Esophagus mucosa (tissue), 1 donor: ENCODE data around the gene PAOX. TPM values are rescaled to one million over a fixed set of nuclear protein-coding genes. Genes with fewer than 3 reads are reported as not detected.

Source experiments
- ATAC-seq: fragments of 200-7000 bp; cut with Tn5 transposase; one replicate; pipeline ENCODE4 v1.9.1; 2020
- total RNA-seq: library from RNA; stranded (reverse); gene quantifications from one replicate; pipeline ENCODE4 v1.2.4, GENCODE V29; 2023
- donor health status: DM: yes; HTN: yes; CAD: no.

Gene PAOX
- total RNA-seq, 1 donor from 2014 or later = 11.3 TPM

- ATAC-seq = no peak
Measured at GRCh38 chr10:133440633-133441285, 61.7 kb downstream of the PAOX start.

Other genes starting within 250 kb of the PAOX start
- 3.8 TPM for gene KNDC1, start 219.0 kb upstream of the PAOX start, total RNA-seq
- gene UTF1, start 149.0 kb upstream of the PAOX start, total RNA-seq = not detected
- 0.12 TPM for gene VENTX, start 141.4 kb upstream of the PAOX start, total RNA-seq
- 2.5 TPM for gene ADAM8, start 102.4 kb upstream of the PAOX start, total RNA-seq
- gene TUBGCP2, start 70.4 kb upstream of the PAOX start, total RNA-seq = 35.8 TPM
- gene ZNF511, start 70.3 kb upstream of the PAOX start, total RNA-seq = 34.9 TPM
- not detected for gene CALY, start 42.4 kb upstream of the PAOX start, total RNA-seq
- gene PRAP1, start 31.9 kb upstream of the PAOX start, total RNA-seq = not detected
- 10.2 TPM for gene FUOM, start 21.2 kb upstream of the PAOX start, total RNA-seq
- gene ECHS1, start 5.9 kb upstream of the PAOX start, total RNA-seq = 79.5 TPM
- 35.2 TPM for gene MTG1, start 14.9 kb downstream of the PAOX start, total RNA-seq
- gene SPRN, start 45.4 kb downstream of the PAOX start, total RNA-seq = 0.12 TPM
- 0.56 TPM for gene SCART1, start 74.7 kb downstream of the PAOX start, total RNA-seq
- 10.6 TPM for gene CYP2E1, start 148.1 kb downstream of the PAOX start, total RNA-seq
- not detected for gene SYCE1, start 186.3 kb downstream of the PAOX start, total RNA-seq
- not detected for gene FRG2B, start 247.5 kb downstream of the PAOX start, total RNA-seq